ENCODE measurements around the gene MUC12. TPM values are rescaled to one million over a fixed set of nuclear protein-coding genes. Genes with fewer than 3 reads are reported as not detected.
A peak's percentile ranks its signal among the peaks of the same experiment; 100 is the strongest.

MUC12 gene
- total and polyA plus RNA-seq, 4 donors: 1.4 to 5.5 (median 2.8) TPM

- no peak for TF ChIP-seq CTCF (IDR thresholded peaks at IDR 0.05; ENCODE audit: control extremely low read depth, extremely low read depth)
- Histone ChIP-seq H3K9me3 (ENCODE audit: control insufficient read depth in 4 of 4, insufficient read depth in 3 of 4, low read length in 3 of 4) (peaks cover 0 to 10% (median 0%) of the 10 kb centered on the region in 4 donors), H3K4me3 (no peak overlapping the region), H3K27ac (ENCODE audit: low read depth in 1 of 2, low read length in 1 of 2) (no peak overlapping the region), H3K9ac (ENCODE audit: insufficient read depth in 1 of 2, low read length in 2 of 2) (no peak overlapping the region), H3K27me3 (ENCODE audit: control insufficient read depth in 3 of 3, insufficient read depth in 3 of 3, low read length in 2 of 3) (peaks cover 4 to 66% (median 31%) of the 10 kb centered on the region in 3 donors), H3K4me1 (ENCODE audit: control insufficient read depth in 5 of 5, insufficient read depth in 5 of 5, low read length in 5 of 5) (peaks cover 0 to 15% (median 5%) of the 10 kb centered on the region in 5 donors), H3K36me3 (ENCODE audit: control insufficient read depth in 4 of 4, insufficient read depth in 4 of 4, low read length in 4 of 4) (no peaks in the 10 kb centered on the region)
- WGBS, 2 donors: 45 to 52% methylated on average over 7 of the region's 7 CpGs
- DNase-seq (no peak), ATAC-seq (ENCODE audit: insufficient read depth, low FRiP score) (no peak)
Measured at GRCh38 chr7:100964630-100965029, 4.7 kb upstream of the MUC12 start.

- Histone ChIP-seq H3K27me3 (ENCODE audit: control insufficient read depth in 3 of 3, insufficient read depth in 3 of 3, low read length in 2 of 3) (peaks cover 6 to 62% (median 31%) of the 10 kb centered on the region in 3 donors), H3K9ac (ENCODE audit: insufficient read depth in 1 of 2, low read length in 2 of 2) (no peak overlapping the region), H3K4me1 (ENCODE audit: control insufficient read depth in 5 of 5, insufficient read depth in 5 of 5, low read length in 5 of 5) (peaks cover 0 to 15% (median 5%) of the 10 kb centered on the region in 5 donors), H3K36me3 (ENCODE audit: control insufficient read depth in 4 of 4, insufficient read depth in 4 of 4, low read length in 4 of 4) (no peaks in the 10 kb centered on the region), H3K9me3 (ENCODE audit: control insufficient read depth in 4 of 4, insufficient read depth in 3 of 4, low read length in 3 of 4) (peaks cover 0 to 10% (median 0%) of the 10 kb centered on the region in 4 donors), H3K27ac (ENCODE audit: low read depth in 1 of 2, low read length in 1 of 2) (no peak overlapping the region), H3K4me3 (no peak overlapping the region)
- no peak for ATAC-seq (ENCODE audit: insufficient read depth, low FRiP score)
- TF ChIP-seq CTCF (IDR thresholded peaks at IDR 0.05; ENCODE audit: control extremely low read depth, extremely low read depth): no peak
- no peak for DNase-seq
- 19% methylated on average over 25 of the region's 25 CpGs for WGBS, 2 donors
Measured at GRCh38 chr7:100965045-100965722, 4.2 kb upstream of the MUC12 start.

- Histone ChIP-seq H3K27ac (ENCODE audit: low read depth in 1 of 2, low read length in 1 of 2) (no peak overlapping the region), H3K9me3 (ENCODE audit: control insufficient read depth in 4 of 4, insufficient read depth in 3 of 4, low read length in 3 of 4) (peaks cover 0 to 6% (median 0%) of the 10 kb centered on the region in 4 donors), H3K9ac (ENCODE audit: insufficient read depth in 1 of 2, low read length in 2 of 2) (no peak overlapping the region), H3K4me1 (ENCODE audit: control insufficient read depth in 5 of 5, insufficient read depth in 5 of 5, low read length in 5 of 5) (peaks cover 0 to 15% (median 5%) of the 10 kb centered on the region in 5 donors), H3K4me3 (no peak overlapping the region), H3K27me3 (ENCODE audit: control insufficient read depth in 3 of 3, insufficient read depth in 3 of 3, low read length in 2 of 3) (peaks cover 6 to 59% (median 31%) of the 10 kb centered on the region in 3 donors), H3K36me3 (ENCODE audit: control insufficient read depth in 4 of 4, insufficient read depth in 4 of 4, low read length in 4 of 4) (no peaks in the 10 kb centered on the region)
- peak; percentile 50 for TF ChIP-seq CTCF (IDR thresholded peaks at IDR 0.05; ENCODE audit: control extremely low read depth, extremely low read depth)
- DNase-seq (peak; percentile 36 to 77 (median 64)), ATAC-seq (ENCODE audit: insufficient read depth, low FRiP score) (peak; percentile 80)
- WGBS, 2 donors: 2 to 3% methylated on average over 58 of the region's 58 CpGs
Measured at GRCh38 chr7:100965723-100966541, 3.4 kb upstream of the MUC12 start.

Measured in lung (tissue), 12 donors.